ENCODE data around the gene EDAR.

EDAR gene

DNA sequence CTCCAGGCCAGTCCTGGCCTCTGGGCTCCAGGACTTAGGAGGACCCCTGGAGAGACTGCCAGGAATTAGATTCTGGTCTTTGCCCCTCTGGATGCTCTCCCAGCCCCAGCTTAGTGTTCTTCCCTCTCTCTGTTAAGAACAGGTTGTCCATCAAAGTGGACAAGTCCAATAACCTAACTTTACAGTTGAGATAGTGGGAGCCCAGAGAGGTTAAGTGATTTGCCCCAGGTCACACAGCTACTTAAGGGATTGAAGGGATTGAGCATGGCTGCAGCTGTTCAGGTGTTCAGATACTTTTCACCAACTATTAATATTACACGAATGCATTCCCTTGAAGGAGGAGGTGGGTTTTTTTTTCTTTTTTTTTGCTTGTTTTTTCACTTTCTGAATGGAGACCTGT is 57.6 kb downstream of the EDAR start:
- no peaks in the 10 kb centered on the region for H3K36me3 ChIP-seq (ENCODE audit: control insufficient read depth, insufficient read depth, low read length)
- no peak overlapping the region for H3K27ac ChIP-seq (ENCODE audit: low read depth, low read length)
- no peak overlapping the region for H3K4me3 ChIP-seq (ENCODE audit: low read length)
- H3K4me1 ChIP-seq (ENCODE audit: control insufficient read depth, insufficient read depth, low read length) = no peaks in the 10 kb centered on the region
- H3K9ac ChIP-seq (ENCODE audit: low read length) = no peak overlapping the region
- no peaks in the 10 kb centered on the region for H3K27me3 ChIP-seq (ENCODE audit: control insufficient read depth, insufficient read depth, low read length)

DNA sequence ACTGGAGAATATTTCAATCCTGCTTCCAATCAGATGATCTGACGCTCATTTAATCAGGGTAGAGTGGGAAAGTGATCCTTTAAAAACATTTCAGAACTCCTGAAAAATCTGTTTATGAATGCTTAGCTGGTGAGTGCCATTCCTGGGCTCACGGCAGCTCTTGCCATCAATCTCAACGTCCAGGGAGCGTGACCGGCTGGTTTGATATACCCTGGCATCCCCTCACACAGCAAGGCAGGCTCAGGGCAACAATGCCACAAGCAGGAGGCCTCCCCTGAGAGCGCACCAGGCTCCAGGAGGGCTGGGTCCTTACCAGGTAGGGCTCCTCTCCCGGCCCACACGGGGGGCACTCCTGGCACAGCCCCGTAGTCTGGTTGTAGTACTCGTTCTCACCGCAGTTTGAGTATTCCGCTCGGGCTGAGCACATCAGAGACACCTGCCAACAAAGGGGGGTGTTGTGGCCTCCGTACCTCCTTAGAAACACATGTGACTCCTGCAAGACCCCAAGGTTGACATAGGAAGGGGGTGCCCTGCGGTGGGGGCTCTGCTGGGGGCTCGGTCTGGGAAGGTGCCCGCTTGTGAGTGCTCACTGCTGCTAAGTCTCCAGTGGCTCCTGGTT is 59.1 kb downstream of the EDAR start:
- no peaks in the 10 kb centered on the region for H3K27me3 ChIP-seq (ENCODE audit: control insufficient read depth, insufficient read depth, low read length)
- H3K4me3 ChIP-seq (ENCODE audit: low read length) = no peak overlapping the region
- no peaks in the 10 kb centered on the region for H3K36me3 ChIP-seq (ENCODE audit: control insufficient read depth, insufficient read depth, low read length)
- H3K27ac ChIP-seq (ENCODE audit: low read depth, low read length) = no peak overlapping the region
- H3K4me1 ChIP-seq (ENCODE audit: control insufficient read depth, insufficient read depth, low read length) = peaks cover 2% of the 10 kb centered on the region
- H3K9ac ChIP-seq (ENCODE audit: low read length) = no peak overlapping the region

DNA sequence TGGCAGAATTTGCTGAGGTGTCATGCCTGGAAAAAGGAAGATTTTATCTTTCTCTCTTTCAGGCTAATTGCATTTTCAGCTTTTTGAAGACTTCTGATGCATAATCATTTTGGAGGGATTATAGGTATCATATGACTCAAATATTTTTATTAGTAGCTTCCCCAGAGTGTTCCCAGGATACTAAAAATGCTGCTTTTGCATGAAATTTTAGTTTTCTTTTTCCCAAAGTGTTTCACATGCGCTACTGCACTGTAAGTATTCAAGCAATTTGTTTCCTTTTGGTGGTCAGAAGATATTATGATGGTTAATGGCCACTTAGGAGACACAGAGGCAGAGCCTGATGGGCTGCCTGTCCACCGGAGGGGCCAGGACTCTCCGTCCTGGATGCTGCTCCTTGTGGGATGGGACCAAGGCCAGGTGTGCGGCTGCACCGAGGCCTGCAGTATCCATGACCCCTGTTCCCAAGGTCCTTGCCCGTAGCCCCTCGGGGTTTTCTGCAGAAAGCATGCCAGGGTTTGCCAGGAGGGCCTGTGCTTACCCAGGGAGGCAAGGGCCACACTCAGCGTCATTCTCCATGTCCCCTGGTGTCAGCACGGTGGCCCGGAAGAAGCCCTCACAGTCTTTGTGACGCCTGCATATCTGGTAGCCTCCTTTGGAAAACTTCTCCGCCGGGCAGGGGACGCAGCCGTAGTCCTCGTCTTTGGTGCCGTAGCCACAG is 60.2 kb downstream of the EDAR start:
- H3K27me3 ChIP-seq (ENCODE audit: control insufficient read depth, insufficient read depth, low read length) = no peaks in the 10 kb centered on the region
- H3K27ac ChIP-seq (ENCODE audit: low read depth, low read length) = no peak overlapping the region
- no peaks in the 10 kb centered on the region for H3K36me3 ChIP-seq (ENCODE audit: control insufficient read depth, insufficient read depth, low read length)
- H3K4me1 ChIP-seq (ENCODE audit: control insufficient read depth, insufficient read depth, low read length) = peaks cover 11% of the 10 kb centered on the region
- H3K9ac ChIP-seq (ENCODE audit: low read length) = no peak overlapping the region
- no peak overlapping the region for H3K4me3 ChIP-seq (ENCODE audit: low read length)

DNA sequence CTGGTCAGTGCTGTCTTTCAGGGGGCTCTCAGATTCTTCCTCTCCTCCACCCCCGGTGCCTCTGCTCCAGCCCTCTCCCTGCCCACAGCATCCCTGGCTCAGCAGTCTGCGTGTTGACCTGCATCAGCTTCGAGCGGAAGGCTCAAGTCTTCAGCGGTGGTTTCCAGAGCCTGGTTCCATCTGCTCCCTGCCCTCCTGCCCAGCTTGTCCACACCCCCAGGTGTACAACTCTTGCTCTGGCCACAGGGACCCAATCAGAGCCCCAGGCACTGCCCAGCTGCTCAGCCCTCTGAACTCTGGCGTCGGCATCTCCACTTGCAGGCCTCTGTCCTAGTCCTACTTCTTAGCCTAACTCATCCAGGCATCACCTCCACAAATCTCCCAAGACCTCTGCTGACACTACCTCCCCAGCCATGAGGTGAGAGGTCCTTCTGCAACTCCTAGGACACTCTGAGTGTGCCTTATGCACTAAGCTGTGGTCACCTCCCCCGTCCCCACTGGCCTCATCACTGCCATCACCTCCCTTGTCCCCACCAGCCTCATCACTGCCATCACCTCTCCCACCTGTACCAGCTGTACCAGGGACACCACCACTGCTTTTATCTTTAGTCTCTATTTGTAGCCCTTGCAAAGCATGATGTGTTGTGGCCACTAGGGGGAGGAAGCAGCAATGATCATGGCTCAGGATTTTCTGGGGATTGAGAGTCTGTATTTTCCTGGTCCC is 60.9 kb downstream of the EDAR start:
- Histone ChIP-seq H3K4me1 (ENCODE audit: control insufficient read depth, insufficient read depth, low read length) (peaks cover 18% of the 10 kb centered on the region), H3K4me3 (ENCODE audit: low read length) (no peak overlapping the region), H3K36me3 (ENCODE audit: control insufficient read depth, insufficient read depth, low read length) (no peaks in the 10 kb centered on the region), H3K27ac (ENCODE audit: low read depth, low read length) (no peak overlapping the region), H3K9ac (ENCODE audit: low read length) (no peak overlapping the region), H3K27me3 (ENCODE audit: control insufficient read depth, insufficient read depth, low read length) (no peaks in the 10 kb centered on the region)

DNA sequence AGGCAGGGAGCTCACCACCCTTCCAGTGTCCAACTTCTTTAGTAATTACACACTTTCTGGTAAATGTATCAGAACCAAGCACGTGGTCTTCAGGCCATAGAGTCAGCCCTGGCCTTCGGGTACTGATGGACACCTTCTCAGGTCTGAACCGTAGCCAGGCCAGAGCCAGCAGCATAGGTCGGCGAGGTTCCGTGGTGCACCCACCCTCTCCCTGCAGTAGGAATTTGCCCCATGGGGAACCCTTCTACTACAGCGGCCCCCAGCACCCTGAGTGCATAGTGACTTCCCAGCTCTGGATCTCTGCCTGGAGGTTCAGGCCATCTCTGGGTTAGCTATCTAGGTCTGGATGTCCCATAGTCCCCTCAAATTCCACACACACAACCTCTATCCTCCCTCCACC is 61.6 kb downstream of the EDAR start:
- Histone ChIP-seq H3K4me3 (ENCODE audit: low read length) (no peak overlapping the region), H3K27me3 (ENCODE audit: control insufficient read depth, insufficient read depth, low read length) (no peaks in the 10 kb centered on the region), H3K36me3 (ENCODE audit: control insufficient read depth, insufficient read depth, low read length) (no peaks in the 10 kb centered on the region), H3K27ac (ENCODE audit: low read depth, low read length) (no peak overlapping the region), H3K9ac (ENCODE audit: low read length) (no peak overlapping the region), H3K4me1 (ENCODE audit: control insufficient read depth, insufficient read depth, low read length) (peaks cover 21% of the 10 kb centered on the region)

DNA sequence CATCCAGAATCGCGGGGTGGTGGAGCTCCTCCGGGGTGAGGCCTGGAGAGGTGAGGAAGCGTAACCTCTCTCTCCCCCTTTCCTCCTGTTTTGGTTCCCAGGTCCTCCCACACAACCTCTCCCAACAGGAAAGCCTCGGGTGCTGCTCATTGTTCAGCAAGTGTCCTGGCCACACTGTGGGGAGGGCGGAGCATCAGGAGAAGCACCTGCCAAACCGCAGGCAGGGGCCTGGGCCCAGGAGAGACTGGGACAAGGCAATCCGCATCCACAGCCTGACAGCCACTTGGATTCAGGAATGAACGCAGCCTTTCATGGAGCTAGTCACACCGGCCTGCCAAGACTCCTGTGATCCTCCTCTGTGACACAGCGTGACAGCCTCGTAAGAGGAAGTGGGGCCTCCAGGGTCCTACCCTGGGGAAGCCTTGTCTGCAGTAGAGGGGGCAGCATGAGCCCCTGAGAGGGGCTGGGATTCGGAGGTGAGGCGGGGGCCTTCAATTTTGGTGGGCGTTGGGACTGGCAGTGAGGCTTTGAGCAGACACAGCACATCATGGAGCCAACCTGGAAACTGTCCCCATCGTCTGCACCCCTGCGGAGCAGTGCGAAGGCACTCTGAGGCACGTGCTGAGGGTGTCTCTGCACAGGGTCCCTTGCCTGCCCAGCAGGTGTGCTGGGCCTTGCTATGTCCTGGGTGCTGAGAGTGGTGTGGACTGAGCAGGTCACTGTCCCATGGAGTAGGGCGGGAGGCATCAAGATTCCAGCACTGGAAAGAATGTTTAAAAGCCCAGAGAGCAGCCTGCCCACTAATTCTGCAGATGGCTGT is 62.2 kb downstream of the EDAR start:
- no peak overlapping the region for H3K9ac ChIP-seq (ENCODE audit: low read length)
- H3K4me1 ChIP-seq (ENCODE audit: control insufficient read depth, insufficient read depth, low read length) = peaks cover 24% of the 10 kb centered on the region
- no peaks in the 10 kb centered on the region for H3K27me3 ChIP-seq (ENCODE audit: control insufficient read depth, insufficient read depth, low read length)
- H3K4me3 ChIP-seq (ENCODE audit: low read length) = no peak overlapping the region
- no peaks in the 10 kb centered on the region for H3K36me3 ChIP-seq (ENCODE audit: control insufficient read depth, insufficient read depth, low read length)
- no peak overlapping the region for H3K27ac ChIP-seq (ENCODE audit: low read depth, low read length)

DNA sequence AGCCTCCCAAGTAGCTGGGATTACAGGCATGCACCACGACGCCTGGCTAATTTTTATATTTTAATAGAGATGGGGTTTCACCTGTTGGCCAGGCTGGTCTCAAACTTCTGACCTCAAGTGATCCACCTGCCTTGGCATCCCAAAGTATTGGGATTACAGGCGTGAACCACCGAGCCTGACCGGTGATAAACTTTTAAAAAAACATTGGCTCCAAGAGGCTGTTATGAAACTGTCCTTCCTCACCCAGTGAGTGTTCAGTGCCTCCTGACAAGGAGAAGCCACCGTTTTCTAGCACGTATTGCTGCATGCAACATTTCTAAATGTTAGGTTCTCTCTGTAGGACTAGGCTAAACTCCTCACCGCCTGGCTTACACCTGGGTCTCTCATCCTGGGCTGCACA is 63.3 kb downstream of the EDAR start:
- Histone ChIP-seq H3K36me3 (ENCODE audit: control insufficient read depth, insufficient read depth, low read length) (no peaks in the 10 kb centered on the region), H3K9ac (ENCODE audit: low read length) (no peak overlapping the region), H3K27ac (ENCODE audit: low read depth, low read length) (no peak overlapping the region), H3K4me3 (ENCODE audit: low read length) (no peak overlapping the region), H3K4me1 (ENCODE audit: control insufficient read depth, insufficient read depth, low read length) (peaks cover 26% of the 10 kb centered on the region), H3K27me3 (ENCODE audit: control insufficient read depth, insufficient read depth, low read length) (no peaks in the 10 kb centered on the region)

DNA sequence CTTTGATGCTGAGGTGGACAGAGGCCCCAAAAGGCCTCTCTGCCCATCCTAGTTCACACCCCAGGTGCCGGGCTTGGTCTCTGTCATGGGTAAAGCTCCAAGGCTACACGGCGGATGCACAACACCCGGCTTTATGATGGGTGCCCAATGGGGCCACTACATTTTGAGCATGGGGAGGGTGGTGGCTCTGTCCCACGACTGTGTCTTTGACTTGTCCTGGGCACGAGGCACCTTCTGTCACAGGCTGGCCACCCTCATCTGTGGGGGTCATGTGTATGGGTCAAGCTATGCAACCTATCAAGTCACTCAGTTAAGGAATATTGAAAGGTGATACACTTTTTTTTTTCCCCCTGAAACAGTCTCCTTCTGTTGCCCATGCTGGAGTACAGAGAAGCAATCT is 63.7 kb downstream of the EDAR start:
- H3K27me3 ChIP-seq (ENCODE audit: control insufficient read depth, insufficient read depth, low read length) = no peaks in the 10 kb centered on the region
- H3K4me3 ChIP-seq (ENCODE audit: low read length) = no peak overlapping the region
- H3K27ac ChIP-seq (ENCODE audit: low read depth, low read length) = no peak overlapping the region
- H3K4me1 ChIP-seq (ENCODE audit: control insufficient read depth, insufficient read depth, low read length) = peaks cover 26% of the 10 kb centered on the region
- H3K36me3 ChIP-seq (ENCODE audit: control insufficient read depth, insufficient read depth, low read length) = no peaks in the 10 kb centered on the region
- H3K9ac ChIP-seq (ENCODE audit: low read length) = no peak overlapping the region

DNA sequence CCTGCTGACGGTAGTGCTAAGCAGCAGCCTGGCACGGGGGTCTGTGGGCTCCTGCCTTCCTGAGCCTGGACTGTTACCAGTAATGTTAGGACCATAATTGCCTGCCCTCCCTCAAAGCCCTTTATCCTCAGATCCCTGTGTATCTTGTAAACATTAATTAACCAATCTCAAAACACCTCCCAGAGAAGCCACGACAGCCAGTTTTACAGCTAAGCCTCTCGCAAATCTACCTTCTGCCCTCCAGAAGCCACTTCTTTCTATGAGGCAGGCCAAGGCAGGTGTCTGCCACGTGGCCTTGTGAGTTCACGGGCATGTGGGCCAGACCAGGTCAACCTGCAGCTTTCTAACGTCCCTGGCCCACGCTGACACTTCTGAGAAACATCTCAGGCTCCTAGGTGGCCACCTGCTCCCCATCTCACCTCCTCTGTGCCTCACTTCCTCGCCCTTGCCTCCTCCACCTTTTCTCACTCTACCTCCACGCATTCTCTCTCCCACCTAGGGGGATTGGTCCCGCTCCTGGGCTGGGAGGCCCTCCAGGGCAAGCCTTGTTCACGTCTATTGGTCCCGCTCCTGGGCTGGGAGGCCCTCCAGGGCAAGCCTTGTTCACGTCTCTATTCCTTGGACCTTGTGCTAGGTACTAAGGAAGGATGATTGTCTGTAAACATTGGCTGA is 64.3 kb downstream of the EDAR start:
- Histone ChIP-seq H3K4me3 (ENCODE audit: low read length) (no peak overlapping the region), H3K27ac (ENCODE audit: low read depth, low read length) (peak overlapping the region; percentile 70), H3K4me1 (ENCODE audit: control insufficient read depth, insufficient read depth, low read length) (peaks cover 26% of the 10 kb centered on the region), H3K9ac (ENCODE audit: low read length) (no peak overlapping the region), H3K36me3 (ENCODE audit: control insufficient read depth, insufficient read depth, low read length) (no peaks in the 10 kb centered on the region), H3K27me3 (ENCODE audit: control insufficient read depth, insufficient read depth, low read length) (no peaks in the 10 kb centered on the region)

DNA sequence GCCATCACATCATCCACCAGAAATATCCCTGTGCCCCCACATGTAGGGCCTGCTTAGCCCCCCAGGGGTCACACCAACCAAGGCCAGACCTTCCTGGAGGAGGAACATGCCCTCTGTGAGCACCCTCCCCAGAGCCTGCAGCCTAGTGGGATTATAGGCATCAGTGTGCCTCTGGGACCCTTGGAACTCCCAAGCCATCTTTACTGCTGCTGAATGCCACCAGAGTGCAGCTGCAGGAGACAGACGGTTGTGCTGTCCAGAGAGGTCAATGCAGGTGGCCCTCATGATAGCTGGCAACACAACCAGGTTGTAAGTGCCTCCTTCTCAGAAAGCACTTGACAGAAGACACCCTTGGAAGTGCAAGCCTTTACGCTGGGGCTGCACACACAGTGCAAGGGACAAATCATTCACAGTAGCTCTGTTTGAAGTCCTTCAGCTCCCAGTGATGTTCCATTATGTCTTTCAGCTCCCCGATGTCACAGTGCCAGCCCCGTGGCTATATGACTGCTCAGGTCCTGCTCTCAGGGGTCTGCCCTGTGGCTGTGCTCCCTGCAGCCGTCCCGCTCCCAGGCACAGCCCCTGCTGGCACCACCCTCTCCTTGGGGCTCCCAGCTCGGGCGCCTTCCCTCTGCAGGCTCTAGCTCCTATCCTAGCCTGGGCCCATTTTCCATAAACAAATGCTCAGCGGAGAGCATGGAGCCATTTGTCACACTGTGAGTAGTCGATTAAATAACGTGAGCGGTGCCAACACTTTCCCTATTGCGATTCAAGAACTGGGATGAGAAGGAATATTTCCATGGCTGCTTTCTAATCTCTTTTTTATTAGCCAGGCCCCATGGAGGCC is 65.1 kb downstream of the EDAR start:
- H3K27me3 ChIP-seq (ENCODE audit: control insufficient read depth, insufficient read depth, low read length) = no peaks in the 10 kb centered on the region

DNA sequence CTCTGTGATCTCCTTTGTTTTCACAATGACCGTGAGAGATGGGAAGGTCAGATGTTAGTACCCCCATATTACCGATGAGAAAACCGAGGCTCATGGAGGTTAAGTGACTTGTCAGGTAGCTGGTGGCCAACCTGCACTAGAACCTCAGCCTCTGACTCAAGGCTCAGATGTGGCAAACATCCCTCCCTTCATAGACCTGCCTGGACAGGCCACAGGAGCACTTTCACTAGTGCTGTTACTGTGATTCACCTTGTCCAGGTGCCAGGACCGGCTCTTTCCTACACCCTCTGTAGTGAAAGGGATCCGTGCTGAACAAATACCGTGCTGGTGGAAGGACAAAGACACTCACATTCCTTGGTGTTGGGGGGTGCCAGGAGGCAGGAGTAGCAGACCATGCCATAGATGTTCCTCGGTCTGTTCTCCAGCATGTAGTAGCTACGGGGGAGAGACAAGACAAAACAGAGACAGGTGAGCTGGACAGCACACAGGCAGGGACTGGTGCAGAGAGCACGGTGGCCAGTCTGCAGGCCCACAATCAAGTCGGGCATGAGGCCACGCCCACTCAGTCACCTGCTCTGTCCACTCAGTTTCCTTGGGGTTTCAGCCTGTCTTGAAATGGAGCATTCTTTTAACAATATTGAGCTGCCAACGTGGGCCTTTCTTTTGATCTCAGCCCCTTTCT is 65.9 kb downstream of the EDAR start:
- H3K27ac ChIP-seq (ENCODE audit: low read depth, low read length) = peak overlapping the region; percentile 70
- no peak overlapping the region for H3K9ac ChIP-seq (ENCODE audit: low read length)
- H3K27me3 ChIP-seq (ENCODE audit: control insufficient read depth, insufficient read depth, low read length) = no peaks in the 10 kb centered on the region
- no peaks in the 10 kb centered on the region for H3K36me3 ChIP-seq (ENCODE audit: control insufficient read depth, insufficient read depth, low read length)
- H3K4me3 ChIP-seq (ENCODE audit: low read length) = no peak overlapping the region
- H3K4me1 ChIP-seq (ENCODE audit: control insufficient read depth, insufficient read depth, low read length) = peaks cover 26% of the 10 kb centered on the region

More for the DNA sequence above, 65.1 kb downstream of the EDAR start:
- no peaks in the 10 kb centered on the region for H3K36me3 ChIP-seq (ENCODE audit: control insufficient read depth, insufficient read depth, low read length)
- H3K4me3 ChIP-seq (ENCODE audit: low read length) = no peak overlapping the region
- peaks cover 26% of the 10 kb centered on the region for H3K4me1 ChIP-seq (ENCODE audit: control insufficient read depth, insufficient read depth, low read length)
- H3K27ac ChIP-seq (ENCODE audit: low read depth, low read length) = peak overlapping the region; percentile 70
- no peak overlapping the region for H3K9ac ChIP-seq (ENCODE audit: low read length)

Data from rectal smooth muscle tissue (tissue), 1 donor.